ENCODE results near the gene PCNP. TPM values are rescaled to one million over a fixed set of nuclear protein-coding genes. Genes with fewer than 3 reads are reported as not detected.

PCNP gene
- total and polyA plus RNA-seq, 2 experiments from 2014 or later: 134 to 185 TPM

GRCh38 chr3:101531473-101532086 is 42.4 kb upstream of the PCNP start:
- Histone ChIP-seq H3K79me2 (replicated peaks; ENCODE audit: insufficient read depth) (no peaks in the 10 kb centered on the region), H3K36me3 (ENCODE audit: insufficient read depth) (no peaks in the 10 kb centered on the region), H3K27ac (ENCODE audit: low read depth) (no peak overlapping the region), H2AFZ (0 out of 2 replicates have a peak overlapping the region, but pooled peaks have one; percentile 30), H3K4me3 (no peak overlapping the region), H3K27me3 (ENCODE audit: insufficient read depth) (no peaks in the 10 kb centered on the region), H3F3A (replicated peaks; ENCODE audit: low read depth) (no peaks in the 10 kb centered on the region), H3K4me2 (no peak overlapping the region), H3K4me1 (ENCODE audit: insufficient read depth) (peaks cover 17% of the 10 kb centered on the region), H3K9me2 (ENCODE audit: insufficient read depth) (peaks cover 2% of the 10 kb centered on the region; the same call in 1 of the 2 replicates), H4K20me1 (replicated peaks; ENCODE audit: insufficient read depth) (no peaks in the 10 kb centered on the region)
- H3K4me1 Mint-ChIP-seq: peaks cover 17% of the 10 kb centered on the region; the same call in 2 of the 3 replicates
- ATAC-seq (no peak), DNase-seq (ENCODE audit: low spot score) (no peak)
- H3K9me3 Mint-ChIP-seq: peaks cover 39% of the 10 kb centered on the region
- peaks cover 29% of the 10 kb centered on the region for H3K36me3 Mint-ChIP-seq (ENCODE audit: low read depth)
- H3K27me3 Mint-ChIP-seq (ENCODE audit: insufficient read depth, low read depth, poor library complexity): no peaks in the 10 kb centered on the region
- no peak overlapping the region for H3K4me3 Mint-ChIP-seq
- H3K27ac Mint-ChIP-seq: no peak overlapping the region; the same call in 1 of the 2 replicates
- TF ChIP-seq, protein P1, sequence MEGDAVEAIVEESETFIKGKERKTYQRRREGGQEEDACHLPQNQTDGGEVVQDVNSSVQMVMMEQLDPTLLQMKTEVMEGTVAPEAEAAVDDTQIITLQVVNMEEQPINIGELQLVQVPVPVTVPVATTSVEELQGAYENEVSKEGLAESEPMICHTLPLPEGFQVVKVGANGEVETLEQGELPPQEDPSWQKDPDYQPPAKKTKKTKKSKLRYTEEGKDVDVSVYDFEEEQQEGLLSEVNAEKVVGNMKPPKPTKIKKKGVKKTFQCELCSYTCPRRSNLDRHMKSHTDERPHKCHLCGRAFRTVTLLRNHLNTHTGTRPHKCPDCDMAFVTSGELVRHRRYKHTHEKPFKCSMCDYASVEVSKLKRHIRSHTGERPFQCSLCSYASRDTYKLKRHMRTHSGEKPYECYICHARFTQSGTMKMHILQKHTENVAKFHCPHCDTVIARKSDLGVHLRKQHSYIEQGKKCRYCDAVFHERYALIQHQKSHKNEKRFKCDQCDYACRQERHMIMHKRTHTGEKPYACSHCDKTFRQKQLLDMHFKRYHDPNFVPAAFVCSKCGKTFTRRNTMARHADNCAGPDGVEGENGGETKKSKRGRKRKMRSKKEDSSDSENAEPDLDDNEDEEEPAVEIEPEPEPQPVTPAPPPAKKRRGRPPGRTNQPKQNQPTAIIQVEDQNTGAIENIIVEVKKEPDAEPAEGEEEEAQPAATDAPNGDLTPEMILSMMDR (conservative IDR thresholded peaks at IDR 0.05; ENCODE audit: low read depth in 2 of 2): no peak
- TF ChIP-seq, protein P2, sequence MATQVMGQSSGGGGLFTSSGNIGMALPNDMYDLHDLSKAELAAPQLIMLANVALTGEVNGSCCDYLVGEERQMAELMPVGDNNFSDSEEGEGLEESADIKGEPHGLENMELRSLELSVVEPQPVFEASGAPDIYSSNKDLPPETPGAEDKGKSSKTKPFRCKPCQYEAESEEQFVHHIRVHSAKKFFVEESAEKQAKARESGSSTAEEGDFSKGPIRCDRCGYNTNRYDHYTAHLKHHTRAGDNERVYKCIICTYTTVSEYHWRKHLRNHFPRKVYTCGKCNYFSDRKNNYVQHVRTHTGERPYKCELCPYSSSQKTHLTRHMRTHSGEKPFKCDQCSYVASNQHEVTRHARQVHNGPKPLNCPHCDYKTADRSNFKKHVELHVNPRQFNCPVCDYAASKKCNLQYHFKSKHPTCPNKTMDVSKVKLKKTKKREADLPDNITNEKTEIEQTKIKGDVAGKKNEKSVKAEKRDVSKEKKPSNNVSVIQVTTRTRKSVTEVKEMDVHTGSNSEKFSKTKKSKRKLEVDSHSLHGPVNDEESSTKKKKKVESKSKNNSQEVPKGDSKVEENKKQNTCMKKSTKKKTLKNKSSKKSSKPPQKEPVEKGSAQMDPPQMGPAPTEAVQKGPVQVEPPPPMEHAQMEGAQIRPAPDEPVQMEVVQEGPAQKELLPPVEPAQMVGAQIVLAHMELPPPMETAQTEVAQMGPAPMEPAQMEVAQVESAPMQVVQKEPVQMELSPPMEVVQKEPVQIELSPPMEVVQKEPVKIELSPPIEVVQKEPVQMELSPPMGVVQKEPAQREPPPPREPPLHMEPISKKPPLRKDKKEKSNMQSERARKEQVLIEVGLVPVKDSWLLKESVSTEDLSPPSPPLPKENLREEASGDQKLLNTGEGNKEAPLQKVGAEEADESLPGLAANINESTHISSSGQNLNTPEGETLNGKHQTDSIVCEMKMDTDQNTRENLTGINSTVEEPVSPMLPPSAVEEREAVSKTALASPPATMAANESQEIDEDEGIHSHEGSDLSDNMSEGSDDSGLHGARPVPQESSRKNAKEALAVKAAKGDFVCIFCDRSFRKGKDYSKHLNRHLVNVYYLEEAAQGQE (IDR thresholded peaks at IDR 0.05; ENCODE audit: unreplicated experiment): no peak
- TF ChIP-seq NANOG (IDR thresholded peaks at IDR 0.05; ENCODE audit: borderline replicate concordance) (no peak), ZNF331 (CRISPR knock-in tag; IDR thresholded peaks at IDR 0.05; ENCODE audit: low read depth) (no peak), ETS1 (IDR thresholded peaks at IDR 0.05) (no peak), EZH2 (IDR thresholded peaks at IDR 0.05; ENCODE audit: low read depth, unreplicated experiment) (no peak), ZNF114 (CRISPR knock-in tag; IDR thresholded peaks at IDR 0.05) (no peak), EZH2phosphoT487 (IDR thresholded peaks at IDR 0.05; ENCODE audit: unreplicated experiment) (no peak), JUNB (IDR thresholded peaks at IDR 0.05; ENCODE audit: unreplicated experiment) (no peak), STAT1 (IDR thresholded peaks at IDR 0.05; ENCODE audit: unreplicated experiment) (no peak), CREB1 (CRISPR knock-in tag; IDR thresholded peaks at IDR 0.05; ENCODE audit: low read depth) (no peak)
